Measurements from ENCODE around the gene UGT3A2.
A peak's percentile ranks its signal among the peaks of the same experiment; 100 is the strongest.

The UGT3A2 gene

GRCh38 chr5:35999547-35999946 lies 67.1 kb downstream of the UGT3A2 start:
- no peaks in the 10 kb centered on the region for H3K4me1 ChIP-seq (ENCODE audit: insufficient read depth, poor library complexity, severe bottlenecking)
- H3K9me3 ChIP-seq (ENCODE audit: severe bottlenecking): no peaks in the 10 kb centered on the region
- no peak for ATAC-seq (ENCODE audit: low read depth)
- H3K27me3 ChIP-seq (ENCODE audit: insufficient read depth, poor library complexity, severe bottlenecking): peaks cover 12% of the 10 kb centered on the region
- DNase-seq (ENCODE audit: low spot score): no peak
- H3K27ac ChIP-seq (ENCODE audit: poor library complexity, severe bottlenecking): no peak overlapping the region
- no peak for TF ChIP-seq CTCF (IDR thresholded peaks at IDR 0.05; ENCODE audit: poor library complexity, severe bottlenecking)
- H3K4me3 ChIP-seq (ENCODE audit: severe bottlenecking): no peak overlapping the region
- no peaks in the 10 kb centered on the region for H3K36me3 ChIP-seq (ENCODE audit: low read depth)

- Histone ChIP-seq H3K27me3 (ENCODE audit: insufficient read depth, poor library complexity, severe bottlenecking) (peaks cover 22% of the 10 kb centered on the region), H3K9me3 (ENCODE audit: severe bottlenecking) (no peaks in the 10 kb centered on the region), H3K27ac (ENCODE audit: poor library complexity, severe bottlenecking) (no peak overlapping the region), H3K36me3 (ENCODE audit: low read depth) (no peaks in the 10 kb centered on the region), H3K4me3 (ENCODE audit: severe bottlenecking) (no peak overlapping the region), H3K4me1 (ENCODE audit: insufficient read depth, poor library complexity, severe bottlenecking) (no peaks in the 10 kb centered on the region)
- ATAC-seq (ENCODE audit: low read depth): no peak
- no peak for TF ChIP-seq CTCF (IDR thresholded peaks at IDR 0.05; ENCODE audit: poor library complexity, severe bottlenecking)
- DNase-seq (ENCODE audit: low spot score): no peak
Measured at GRCh38 chr5:35996076-35996475, 70.6 kb downstream of the UGT3A2 start.

- DNase-seq (ENCODE audit: low spot score) (no peak), ATAC-seq (ENCODE audit: low read depth) (peak; percentile 65)
- no peaks in the 10 kb centered on the region for H3K9me3 ChIP-seq (ENCODE audit: severe bottlenecking)
- TF ChIP-seq CTCF (IDR thresholded peaks at IDR 0.05; ENCODE audit: poor library complexity, severe bottlenecking): no peak
- H3K36me3 ChIP-seq (ENCODE audit: low read depth): no peaks in the 10 kb centered on the region
- peaks cover 3% of the 10 kb centered on the region for H3K4me1 ChIP-seq (ENCODE audit: insufficient read depth, poor library complexity, severe bottlenecking)
- peaks cover 54% of the 10 kb centered on the region for H3K27me3 ChIP-seq (ENCODE audit: insufficient read depth, poor library complexity, severe bottlenecking)
- no peak within 1 kb of the TSS for H3K27ac ChIP-seq (ENCODE audit: poor library complexity, severe bottlenecking)
- no peak within 1 kb of the TSS for H3K4me3 ChIP-seq (ENCODE audit: severe bottlenecking)
Measured at GRCh38 chr5:35990941-35991611, 75.6 kb downstream of the UGT3A2 start, which contains the start of gene UGT3A1. TSS of gene UGT3A1 (minus strand) at chr5:35991390. CDS start at chr5:35991240, 150 bp downstream.

- TF ChIP-seq CTCF (IDR thresholded peaks at IDR 0.05; ENCODE audit: poor library complexity, severe bottlenecking): no peak
- ATAC-seq (ENCODE audit: low read depth) (peak; percentile 25; the same call in 1 of the 3 replicates), DNase-seq (ENCODE audit: low spot score) (no peak)
- H3K9me3 ChIP-seq (ENCODE audit: severe bottlenecking): no peaks in the 10 kb centered on the region
- H3K27ac ChIP-seq (ENCODE audit: poor library complexity, severe bottlenecking): no peak overlapping the region
- H3K27me3 ChIP-seq (ENCODE audit: insufficient read depth, poor library complexity, severe bottlenecking): peaks cover 59% of the 10 kb centered on the region
- H3K4me1 ChIP-seq (ENCODE audit: insufficient read depth, poor library complexity, severe bottlenecking): peaks cover 3% of the 10 kb centered on the region
- no peaks in the 10 kb centered on the region for H3K36me3 ChIP-seq (ENCODE audit: low read depth)
- no peak overlapping the region for H3K4me3 ChIP-seq (ENCODE audit: severe bottlenecking)
Measured at GRCh38 chr5:35990520-35990919, 76.2 kb downstream of the UGT3A2 start.

- Histone ChIP-seq H3K4me1 (ENCODE audit: insufficient read depth, poor library complexity, severe bottlenecking) (peaks cover 3% of the 10 kb centered on the region), H3K9me3 (ENCODE audit: severe bottlenecking) (no peaks in the 10 kb centered on the region), H3K27me3 (ENCODE audit: insufficient read depth, poor library complexity, severe bottlenecking) (peaks cover 59% of the 10 kb centered on the region), H3K27ac (ENCODE audit: poor library complexity, severe bottlenecking) (no peak overlapping the region), H3K4me3 (ENCODE audit: severe bottlenecking) (no peak overlapping the region), H3K36me3 (ENCODE audit: low read depth) (no peaks in the 10 kb centered on the region)
- no peak for DNase-seq (ENCODE audit: low spot score)
- no peak for TF ChIP-seq CTCF (IDR thresholded peaks at IDR 0.05; ENCODE audit: poor library complexity, severe bottlenecking)
- ATAC-seq (ENCODE audit: low read depth): no peak
Measured at GRCh38 chr5:35988529-35988928, 78.2 kb downstream of the UGT3A2 start.
